Stomach (tissue), 4 donors: Measurements from ENCODE around the gene HTR1A.

Source experiments
- CTCF ChIP-seq, 7 experiments: fragments of 450-650 bp in 4 of 7; fragments of 200-600 bp in 3 of 7; sonication (generic) in 3 of 7; IDR thresholded peaks; one replicate each; pipeline ENCODE4 v1.5.1; 2016 to 2019; ENCODE audit warnings: antibody characterized with exemption in 7 of 7, control low read depth in 2 of 7, mild to moderate bottlenecking in 1 of 7
- POLR2AphosphoS5 ChIP-seq, 3 donors: sonication (generic); formaldehyde crosslinking; IDR thresholded peaks; one replicate each; pipeline ENCODE4 v1.6.1; 2016; ENCODE audit warnings: antibody characterized with exemption in 3 of 3

GRCh38 chr5:63959177-63959982, 2.9 kb downstream of the HTR1A start:
- TF ChIP-seq CTCF (IDR thresholded peaks at IDR 0.05) (no peak), POLR2AphosphoS5 (IDR thresholded peaks at IDR 0.05) (no peak)
